Endothelial cell of umbilical vein (primary cell): ENCODE data around the gene DNMT3B.

ENCODE experiments used
- EZH2 ChIP-seq: IDR thresholded peaks from 2 replicates; pipeline ENCODE4 v1.6.1; 2012; ENCODE audit warnings: borderline replicate concordance, low read depth, mild to moderate bottlenecking, moderate library complexity, low read length, inconsistent platforms; ENCODE audit not compliant: severe bottlenecking
- FOS ChIP-seq: IDR thresholded peaks from 2 replicates; pipeline ENCODE4 v1.6.1; 2011; ENCODE audit warnings: mild to moderate bottlenecking, low read length, moderate library complexity, borderline replicate concordance; ENCODE audit not compliant: insufficient read depth
- MYC ChIP-seq: IDR thresholded peaks from one replicate; pipeline ENCODE4 v1.6.1; 2011; ENCODE audit warnings: mild to moderate bottlenecking, low read depth, low read length
- POLR2A ChIP-seq: IDR thresholded peaks from 2 replicates; pipeline ENCODE4 v1.6.1; 2012; ENCODE audit warnings: low read depth, mild to moderate bottlenecking, control low read depth, low read length
- POLR2AphosphoS5 ChIP-seq: IDR thresholded peaks from 2 replicates; pipeline ENCODE4 v1.6.1; 2012; ENCODE audit warnings: low read depth, mild to moderate bottlenecking, control low read depth, low read length, moderate library complexity; ENCODE audit not compliant: insufficient read depth
- TF ChIP-seq, protein P1 (sequence below), 2 donors: IDR thresholded peaks; 1 replicate in 1 of 2; 2 replicates in 1 of 2; pipeline ENCODE4 v1.5.1; 2011; ENCODE audit warnings: low read length in 2 of 2, mild to moderate bottlenecking in 2 of 2, moderate library complexity in 2 of 2, control low read depth in 1 of 2, inconsistent platforms in 1 of 2, low read depth in 1 of 2; ENCODE audit not compliant: insufficient read depth in 1 of 2; ENCODE audit errors: extremely low read depth in 1 of 2

DNA sequence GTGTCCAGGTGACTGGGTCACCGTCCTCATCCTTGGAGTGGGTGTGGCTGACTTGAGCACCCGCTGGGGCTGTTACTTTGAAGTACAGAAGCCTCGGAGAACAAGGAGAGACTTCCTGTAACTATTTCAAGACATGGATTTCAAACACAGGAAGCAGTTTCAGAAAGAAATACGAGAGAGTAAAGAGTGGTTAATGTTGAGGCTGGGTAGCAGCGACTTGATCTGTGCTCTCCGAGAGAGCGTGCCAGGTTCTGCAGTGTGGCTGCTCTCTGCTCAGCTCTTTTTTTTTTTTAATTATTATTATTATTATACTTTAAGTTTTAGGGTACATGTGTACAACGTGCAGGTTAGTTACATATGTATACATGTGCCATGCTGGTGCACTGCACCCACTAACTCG, 79.0 kb downstream of the DNMT3B start:
- no peak for TF ChIP-seq POLR2AphosphoS5
- no peak for TF ChIP-seq POLR2A
- TF ChIP-seq, protein P1, sequence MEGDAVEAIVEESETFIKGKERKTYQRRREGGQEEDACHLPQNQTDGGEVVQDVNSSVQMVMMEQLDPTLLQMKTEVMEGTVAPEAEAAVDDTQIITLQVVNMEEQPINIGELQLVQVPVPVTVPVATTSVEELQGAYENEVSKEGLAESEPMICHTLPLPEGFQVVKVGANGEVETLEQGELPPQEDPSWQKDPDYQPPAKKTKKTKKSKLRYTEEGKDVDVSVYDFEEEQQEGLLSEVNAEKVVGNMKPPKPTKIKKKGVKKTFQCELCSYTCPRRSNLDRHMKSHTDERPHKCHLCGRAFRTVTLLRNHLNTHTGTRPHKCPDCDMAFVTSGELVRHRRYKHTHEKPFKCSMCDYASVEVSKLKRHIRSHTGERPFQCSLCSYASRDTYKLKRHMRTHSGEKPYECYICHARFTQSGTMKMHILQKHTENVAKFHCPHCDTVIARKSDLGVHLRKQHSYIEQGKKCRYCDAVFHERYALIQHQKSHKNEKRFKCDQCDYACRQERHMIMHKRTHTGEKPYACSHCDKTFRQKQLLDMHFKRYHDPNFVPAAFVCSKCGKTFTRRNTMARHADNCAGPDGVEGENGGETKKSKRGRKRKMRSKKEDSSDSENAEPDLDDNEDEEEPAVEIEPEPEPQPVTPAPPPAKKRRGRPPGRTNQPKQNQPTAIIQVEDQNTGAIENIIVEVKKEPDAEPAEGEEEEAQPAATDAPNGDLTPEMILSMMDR (IDR thresholded peaks at IDR 0.05; ENCODE audit: extremely low read depth in 1 of 2, insufficient read depth in 1 of 2, low read depth in 1 of 2, low read length in 2 of 2): no peak
- no peak for TF ChIP-seq MYC
- no peak for TF ChIP-seq EZH2
- TF ChIP-seq FOS: no peak
